Mucosa of descending colon (tissue), 3 donors: Measurements from ENCODE around the gene TRIO. TPM values are rescaled to one million over a fixed set of nuclear protein-coding genes. Genes with fewer than 3 reads are reported as not detected.

ENCODE experiments used
- ATAC-seq: fragments of 200-7000 bp; cut with Tn5 transposase; one replicate; pipeline ENCODE4 v1.9.1; 2020; ENCODE audit warnings: mild to moderate bottlenecking, moderate library complexity
- DNase-seq, 3 donors: peaks; one replicate each; pipeline ENCODE4 v3.0.0-alpha.2; 2020
- H3K36me3 ChIP-seq: fragments of 200-600 bp; one replicate; pipeline ENCODE4 v1.8.0; 2021; ENCODE audit warnings: low read depth, mild to moderate bottlenecking
- H3K4me1 ChIP-seq: fragments of 200-600 bp; one replicate; pipeline ENCODE4 v1.8.0; 2021; ENCODE audit warnings: low read depth, mild to moderate bottlenecking
- H3K4me3 ChIP-seq: fragments of 200-600 bp; one replicate; pipeline ENCODE4 v1.8.0; 2021; ENCODE audit warnings: mild to moderate bottlenecking
- H3K9me3 ChIP-seq: fragments of 200-600 bp; one replicate; pipeline ENCODE4 v1.8.0; 2021; ENCODE audit warnings: mild to moderate bottlenecking
- intact Hi-C, 2 donors: fragments of 100-400 bp; cut with DNase I in 1 of 2; cut with micrococcal nuclease in 1 of 2; formaldehyde crosslinking; loops; one replicate each; pipeline versions ENCODE4 v1.11.0 to v1.11.1; 2022; cut with DNase I, micrococcal nuclease
- total RNA-seq, 3 donors: library from RNA; stranded (reverse); fragmentation: NEBNext Ultra II Directional in 2 of 3; extraction: Animal tissue kit (Norgen Biotek cat#: 25700) in 2 of 3; gene quantifications; one replicate each; pipeline versions ENCODE4 v1.2.1 to v1.2.4, GENCODE V29; 2021 to 2023
- TF ChIP-seq, protein P1 (sequence below): fragments of 200-600 bp; IDR thresholded peaks from one replicate; pipeline ENCODE4 v1.8.0; 2022; ENCODE audit warnings: antibody characterized with exemption, mild to moderate bottlenecking
- donor health status: DM: no; HTN: no; CAD: no; lungs with moderate emphysema.
- donor health status: DM: no; HTN: no; CAD: no.
- donor health status: DM: no; HTN: yes; CAD: no.

Gene TRIO
- total RNA-seq, 3 donors from 2014 or later, result 164 to 231 (median 168) TPM

DNA sequence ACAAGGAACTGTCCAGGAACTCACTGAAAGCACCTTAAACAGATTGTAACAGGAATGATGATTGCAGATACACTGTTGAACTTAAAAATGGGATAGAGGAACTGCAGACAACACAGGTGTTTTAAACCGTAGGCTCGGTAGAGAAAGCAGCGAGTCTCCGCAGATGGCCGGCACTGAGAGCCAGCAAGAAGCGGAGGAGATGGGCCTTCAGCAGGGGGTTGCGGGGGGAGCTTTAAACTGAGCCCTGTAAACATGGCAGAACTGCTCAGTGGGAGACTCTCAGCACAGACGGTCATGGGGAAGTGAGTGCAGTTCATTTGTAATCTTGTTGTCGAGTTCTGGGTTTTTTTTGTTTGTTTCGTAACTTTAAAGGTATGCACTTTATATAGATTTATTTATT is 283.4 kb downstream of the TRIO start:
- Histone ChIP-seq H3K4me1 (no peaks in the 10 kb centered on the region), H3K36me3 (no peaks in the 10 kb centered on the region), H3K9me3 (no peaks in the 10 kb centered on the region), H3K4me3 (no peak overlapping the region)
- ATAC-seq, result no peak
- TF ChIP-seq, protein P1, sequence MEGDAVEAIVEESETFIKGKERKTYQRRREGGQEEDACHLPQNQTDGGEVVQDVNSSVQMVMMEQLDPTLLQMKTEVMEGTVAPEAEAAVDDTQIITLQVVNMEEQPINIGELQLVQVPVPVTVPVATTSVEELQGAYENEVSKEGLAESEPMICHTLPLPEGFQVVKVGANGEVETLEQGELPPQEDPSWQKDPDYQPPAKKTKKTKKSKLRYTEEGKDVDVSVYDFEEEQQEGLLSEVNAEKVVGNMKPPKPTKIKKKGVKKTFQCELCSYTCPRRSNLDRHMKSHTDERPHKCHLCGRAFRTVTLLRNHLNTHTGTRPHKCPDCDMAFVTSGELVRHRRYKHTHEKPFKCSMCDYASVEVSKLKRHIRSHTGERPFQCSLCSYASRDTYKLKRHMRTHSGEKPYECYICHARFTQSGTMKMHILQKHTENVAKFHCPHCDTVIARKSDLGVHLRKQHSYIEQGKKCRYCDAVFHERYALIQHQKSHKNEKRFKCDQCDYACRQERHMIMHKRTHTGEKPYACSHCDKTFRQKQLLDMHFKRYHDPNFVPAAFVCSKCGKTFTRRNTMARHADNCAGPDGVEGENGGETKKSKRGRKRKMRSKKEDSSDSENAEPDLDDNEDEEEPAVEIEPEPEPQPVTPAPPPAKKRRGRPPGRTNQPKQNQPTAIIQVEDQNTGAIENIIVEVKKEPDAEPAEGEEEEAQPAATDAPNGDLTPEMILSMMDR, result no peak
- no peak for DNase-seq
- intact Hi-C loops, result no loop called here

- DNase-seq (no peak), ATAC-seq (no peak)
- Histone ChIP-seq H3K4me1 (no peaks in the 10 kb centered on the region), H3K36me3 (no peaks in the 10 kb centered on the region), H3K9me3 (no peaks in the 10 kb centered on the region), H3K4me3 (no peak overlapping the region)
- intact Hi-C loops, result no loop called here
- TF ChIP-seq, protein P1, result no peak
These were observed 285.4 kb downstream of the TRIO start for GRCh38 chr5:14428302-14429081.

GRCh38 chr5:14429101-14430050 is 286.2 kb downstream of the TRIO start:
- intact Hi-C loops, result no loop called here
- H3K36me3 ChIP-seq, result no peaks in the 10 kb centered on the region
- H3K4me3 ChIP-seq, result no peak overlapping the region
- no peak for ATAC-seq
- no peaks in the 10 kb centered on the region for H3K9me3 ChIP-seq
- H3K4me1 ChIP-seq, result no peaks in the 10 kb centered on the region
- TF ChIP-seq, protein P1, result no peak
- DNase-seq, result no peak

DNA sequence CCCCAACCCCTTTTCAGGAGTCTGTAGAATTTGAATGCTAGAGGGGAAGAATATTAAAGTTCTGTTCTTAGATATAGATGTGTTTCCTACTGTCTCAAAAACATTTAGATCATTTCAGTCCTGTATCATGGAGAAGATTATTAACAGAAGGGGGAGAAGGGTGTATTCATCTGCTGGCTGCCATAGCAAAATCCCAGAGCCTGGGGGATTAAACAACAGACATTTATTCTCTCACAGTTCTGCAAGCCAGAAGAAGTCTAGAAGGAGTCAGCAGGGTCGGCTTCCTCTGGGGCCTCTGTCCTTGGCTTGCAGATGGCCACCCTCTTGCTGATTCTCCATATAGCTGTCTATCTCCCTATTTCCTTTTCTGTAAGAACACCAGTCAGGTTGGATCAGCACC is 288.4 kb downstream of the TRIO start:
- DNase-seq (no peak), ATAC-seq (no peak)
- Histone ChIP-seq H3K4me3 (no peak overlapping the region), H3K9me3 (no peaks in the 10 kb centered on the region), H3K4me1 (no peaks in the 10 kb centered on the region), H3K36me3 (no peaks in the 10 kb centered on the region)
- intact Hi-C loops, result no loop called here
- TF ChIP-seq, protein P1, result no peak

DNA sequence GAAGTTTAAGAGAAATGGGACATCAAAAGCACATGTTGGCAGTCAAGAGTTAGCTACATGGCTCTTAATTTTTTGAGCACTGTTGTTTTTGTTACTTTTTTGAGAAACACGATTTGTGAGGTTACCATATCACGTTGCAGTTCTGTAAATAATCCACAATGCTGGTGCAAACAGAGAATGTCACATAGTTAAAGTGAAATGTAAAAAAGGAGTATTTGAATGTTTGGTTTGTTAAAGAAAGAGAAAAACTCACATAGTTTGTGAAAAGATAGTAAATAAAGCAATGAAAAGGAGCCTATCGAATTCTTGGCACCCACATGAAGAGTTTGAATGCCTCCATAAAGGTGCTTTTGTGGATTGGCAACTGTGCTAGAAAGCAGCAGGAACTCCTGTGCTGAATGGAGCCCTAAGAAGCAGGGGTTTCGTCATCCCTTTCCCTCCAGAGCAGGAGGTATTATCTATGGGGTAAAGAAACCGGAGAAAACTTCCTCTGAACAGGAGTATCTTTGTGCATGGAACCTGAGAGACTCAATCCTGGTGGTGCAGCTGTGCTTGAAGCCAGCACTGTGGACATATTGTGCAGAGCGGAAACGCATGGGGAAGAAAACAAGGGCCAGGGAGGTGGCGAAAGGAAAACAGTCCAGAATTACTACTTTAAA is 289.9 kb downstream of the TRIO start:
- Histone ChIP-seq H3K36me3 (no peaks in the 10 kb centered on the region), H3K4me1 (no peaks in the 10 kb centered on the region), H3K4me3 (no peak overlapping the region), H3K9me3 (no peaks in the 10 kb centered on the region)
- intact Hi-C loops, result no loop called here
- DNase-seq (no peak), ATAC-seq (no peak)
- TF ChIP-seq, protein P1, result no peak
